Dendritic cell treated with granulocyte-macrophage colony-stimulating factor and Interleukin-4, amounts not matched to agents 40 ng/mL and 50 ng/mL, for 4 days (primary cell): ENCODE results near the gene EXOC6.
"Not testable (repeated sequence)": the region's sequence is repeated elsewhere in the genome, so short reads cannot be mapped to it uniquely, and the experiment has no call there.

Source experiments
- H3K27ac Mint-ChIP-seq: one replicate; pipeline ENCODE4 v1.8.0; 2022; ENCODE audit warnings: mild to moderate bottlenecking, mixed read lengths
- H3K27me3 Mint-ChIP-seq: one replicate; pipeline ENCODE4 v1.8.0; 2022; ENCODE audit warnings: mild to moderate bottlenecking, mixed read lengths
- H3K36me3 Mint-ChIP-seq: one replicate; pipeline ENCODE4 v1.8.0; 2022; ENCODE audit warnings: low read depth, mixed read lengths
- H3K4me1 Mint-ChIP-seq: one replicate; pipeline ENCODE4 v1.8.0; 2022; ENCODE audit warnings: low read depth, mixed read lengths
- H3K4me3 Mint-ChIP-seq: one replicate; pipeline ENCODE4 v1.8.0; 2022; ENCODE audit warnings: mild to moderate bottlenecking, moderate library complexity, mixed read lengths
- H3K9me3 Mint-ChIP-seq: one replicate; pipeline ENCODE4 v1.8.0; 2022; ENCODE audit warnings: mixed read lengths
- intact Hi-C: fragments of 100-400 bp; cut with micrococcal nuclease; formaldehyde crosslinking; loops from one replicate; pipeline ENCODE4 v1.15.0; 2022

EXOC6 gene

DNA sequence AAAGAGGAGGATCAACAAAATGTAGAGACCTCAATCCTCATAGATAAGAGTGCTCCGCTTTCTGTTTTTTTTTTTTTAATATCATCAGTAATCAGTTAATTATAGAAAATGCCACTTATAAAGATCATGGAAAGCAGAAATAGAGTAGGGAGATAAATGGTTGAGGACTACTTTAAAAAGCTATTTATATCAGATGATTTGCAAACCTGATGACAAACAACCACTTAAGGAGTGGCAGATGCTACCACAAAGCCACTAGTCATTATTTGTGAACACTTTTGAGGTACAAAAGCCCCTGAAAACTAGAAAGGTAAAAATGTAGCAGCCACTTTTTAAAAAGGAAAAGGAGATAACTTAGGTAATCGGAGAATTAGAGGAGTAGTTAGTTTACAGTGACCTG is 113.3 kb downstream of the EXOC6 start:
- intact Hi-C loops, result no loop called here
- Mint-ChIP-seq H3K36me3 (peaks cover 24% of the 10 kb centered on the region), H3K4me3 (no peak overlapping the region), H3K4me1 (no peaks in the 10 kb centered on the region), H3K27ac (no peak overlapping the region), H3K9me3 (no peaks in the 10 kb centered on the region), H3K27me3 (no peaks in the 10 kb centered on the region)

DNA sequence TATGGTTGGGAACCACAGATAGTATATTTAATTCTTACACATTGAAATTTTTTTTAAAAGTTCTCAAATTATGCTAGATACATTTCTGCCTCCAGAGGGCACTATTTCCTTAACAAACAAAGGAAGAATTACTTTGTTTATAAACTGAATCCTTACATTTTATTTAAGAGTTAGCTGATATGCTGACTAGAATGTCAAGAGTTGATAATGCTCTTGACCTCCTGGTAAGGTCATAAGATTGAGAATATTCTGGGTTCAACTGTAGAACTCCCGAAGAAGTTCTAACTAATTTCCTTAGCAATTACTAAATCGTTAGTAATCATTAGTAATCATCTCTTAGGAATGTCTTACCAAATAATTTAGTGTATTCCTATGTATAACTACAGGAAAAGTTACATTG is 117.0 kb downstream of the EXOC6 start:
- Mint-ChIP-seq H3K36me3 (peaks cover 7% of the 10 kb centered on the region), H3K9me3 (no peaks in the 10 kb centered on the region), H3K27ac (no peak overlapping the region), H3K4me3 (no peak overlapping the region), H3K4me1 (no peaks in the 10 kb centered on the region), H3K27me3 (no peaks in the 10 kb centered on the region)
- intact Hi-C loops, result no loop called here

DNA sequence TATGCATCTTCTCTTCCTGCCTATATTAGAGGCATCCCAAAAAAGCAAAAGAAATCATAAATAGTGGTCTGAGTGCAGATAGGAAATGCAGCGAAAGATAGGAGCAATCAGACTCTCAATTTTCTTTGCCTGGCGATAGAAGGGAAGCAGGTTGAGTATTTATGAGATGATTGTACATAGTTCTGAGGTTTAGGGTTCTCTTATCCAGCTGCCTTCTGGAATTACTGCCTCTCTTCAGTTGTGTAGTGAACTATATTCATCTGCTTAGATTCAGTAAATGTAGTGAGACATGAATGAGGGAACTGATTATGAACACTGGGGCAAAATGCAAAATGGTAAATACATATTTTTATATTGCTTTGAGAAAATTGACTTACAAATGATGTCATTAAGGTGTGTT is 119.3 kb downstream of the EXOC6 start:
- H3K27ac Mint-ChIP-seq, result no peak overlapping the region
- H3K9me3 Mint-ChIP-seq, result no peaks in the 10 kb centered on the region
- intact Hi-C loops, result no loop called here
- H3K4me3 Mint-ChIP-seq, result no peak overlapping the region
- peaks cover 8% of the 10 kb centered on the region for H3K4me1 Mint-ChIP-seq
- peaks cover 29% of the 10 kb centered on the region for H3K36me3 Mint-ChIP-seq
- no peaks in the 10 kb centered on the region for H3K27me3 Mint-ChIP-seq

DNA sequence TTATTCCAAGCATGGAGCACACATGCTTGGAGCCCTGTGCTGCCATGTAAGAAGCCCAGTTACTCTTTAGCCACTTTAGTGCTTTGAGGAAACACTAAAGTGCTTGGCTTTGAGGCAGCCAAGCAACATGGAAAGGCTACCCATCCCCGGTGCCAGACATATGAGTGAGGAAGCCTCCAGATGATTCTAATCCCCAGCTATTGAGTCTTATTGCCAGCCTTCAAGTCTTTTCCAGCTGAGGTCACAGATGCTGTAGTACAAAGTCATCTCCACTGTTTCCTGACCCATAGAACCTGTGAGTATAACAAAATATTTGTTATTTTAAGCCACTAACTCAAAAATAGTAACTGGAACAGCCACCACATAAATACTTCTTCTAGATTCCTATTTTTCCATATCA is 120.8 kb downstream of the EXOC6 start:
- no peak overlapping the region for H3K27ac Mint-ChIP-seq
- peaks cover 42% of the 10 kb centered on the region for H3K36me3 Mint-ChIP-seq
- H3K27me3 Mint-ChIP-seq, result no peaks in the 10 kb centered on the region
- H3K4me3 Mint-ChIP-seq, result no peak overlapping the region
- intact Hi-C loops, result no loop called here
- H3K9me3 Mint-ChIP-seq, result peaks cover 4% of the 10 kb centered on the region
- peaks cover 8% of the 10 kb centered on the region for H3K4me1 Mint-ChIP-seq

DNA sequence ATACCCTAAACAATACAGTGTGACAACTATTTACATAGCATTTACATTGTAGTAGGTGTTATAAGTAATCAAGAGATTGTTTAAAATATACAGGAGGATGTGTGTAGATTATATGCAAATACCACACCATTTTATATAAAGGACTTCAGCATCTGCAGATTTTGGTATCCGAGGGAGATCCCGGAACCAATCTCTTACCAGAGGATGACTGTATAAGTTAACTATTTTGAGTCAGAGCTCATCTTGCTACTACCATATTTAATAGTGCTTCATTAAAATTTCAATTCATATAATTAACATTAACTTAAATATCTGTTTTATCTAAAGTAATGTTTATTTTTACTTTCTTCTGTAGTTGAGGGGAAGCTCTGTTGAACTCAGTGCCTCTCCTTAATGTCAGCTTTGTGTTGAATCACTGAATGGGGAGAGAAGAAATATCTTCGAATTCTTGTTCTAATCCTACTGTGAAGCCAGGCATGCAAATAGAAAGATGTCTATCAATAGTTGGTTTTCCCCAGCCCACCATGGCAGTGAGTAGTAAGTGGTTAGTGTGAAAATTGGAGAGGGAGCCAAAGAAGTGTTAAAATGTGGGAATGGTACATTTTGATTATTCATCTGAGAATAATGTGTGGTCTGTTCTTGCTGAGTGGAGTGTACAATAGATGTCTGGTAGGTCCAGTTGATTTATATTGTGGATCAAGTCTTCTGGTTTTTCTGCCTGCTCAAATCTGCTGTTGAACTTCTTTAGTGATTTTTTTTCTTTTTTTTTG is 122.2 kb downstream of the EXOC6 start:
- Mint-ChIP-seq H3K9me3 (peaks cover 12% of the 10 kb centered on the region), H3K36me3 (peaks cover 53% of the 10 kb centered on the region), H3K27ac (no peak overlapping the region), H3K27me3 (no peaks in the 10 kb centered on the region), H3K4me3 (no peak overlapping the region), H3K4me1 (peaks cover 8% of the 10 kb centered on the region)
- intact Hi-C loops, result no loop called here

DNA sequence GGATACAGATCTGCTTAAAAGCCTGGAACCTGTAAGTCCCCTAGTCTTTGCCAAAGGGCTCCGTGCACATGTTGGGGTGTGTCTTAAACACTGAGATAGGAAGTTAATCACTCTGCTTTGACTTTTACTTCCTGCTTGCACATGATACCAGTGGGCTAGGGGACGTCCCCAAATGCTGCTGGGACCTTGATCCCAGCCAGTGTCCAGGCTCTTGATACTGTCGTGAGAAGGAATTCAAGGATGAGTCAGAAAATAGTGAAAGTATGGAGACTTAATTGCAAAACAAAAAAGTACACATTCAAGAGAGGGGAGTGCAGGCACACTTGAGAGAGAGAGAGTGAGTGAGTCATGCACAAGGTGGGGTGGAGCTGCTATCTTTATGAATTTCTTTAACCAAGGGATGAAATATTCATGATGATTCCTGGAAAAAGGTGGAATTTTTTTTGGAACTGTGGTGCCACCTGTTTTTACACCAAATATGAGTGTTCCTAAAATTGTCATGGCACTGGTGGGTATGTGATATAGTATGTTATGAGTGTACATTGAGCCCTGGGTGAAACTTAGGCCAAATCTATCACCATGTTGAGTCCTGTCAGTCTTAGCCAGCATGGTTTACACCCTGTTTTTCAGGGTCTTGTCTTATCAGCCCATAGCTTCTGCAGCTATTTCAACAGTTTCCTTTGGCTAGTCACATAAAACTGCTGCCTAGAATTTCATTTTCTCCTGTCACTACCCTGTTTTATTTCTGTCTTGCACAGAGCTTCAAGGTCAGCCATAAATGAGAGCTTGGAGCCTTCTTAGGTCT is 123.9 kb downstream of the EXOC6 start:
- intact Hi-C loops, result no loop called here
- H3K4me3 Mint-ChIP-seq, result no peak overlapping the region
- peaks cover 53% of the 10 kb centered on the region for H3K36me3 Mint-ChIP-seq
- H3K27ac Mint-ChIP-seq, result no peak overlapping the region
- H3K27me3 Mint-ChIP-seq, result no peaks in the 10 kb centered on the region
- H3K4me1 Mint-ChIP-seq, result peaks cover 8% of the 10 kb centered on the region
- peaks cover 12% of the 10 kb centered on the region for H3K9me3 Mint-ChIP-seq

DNA sequence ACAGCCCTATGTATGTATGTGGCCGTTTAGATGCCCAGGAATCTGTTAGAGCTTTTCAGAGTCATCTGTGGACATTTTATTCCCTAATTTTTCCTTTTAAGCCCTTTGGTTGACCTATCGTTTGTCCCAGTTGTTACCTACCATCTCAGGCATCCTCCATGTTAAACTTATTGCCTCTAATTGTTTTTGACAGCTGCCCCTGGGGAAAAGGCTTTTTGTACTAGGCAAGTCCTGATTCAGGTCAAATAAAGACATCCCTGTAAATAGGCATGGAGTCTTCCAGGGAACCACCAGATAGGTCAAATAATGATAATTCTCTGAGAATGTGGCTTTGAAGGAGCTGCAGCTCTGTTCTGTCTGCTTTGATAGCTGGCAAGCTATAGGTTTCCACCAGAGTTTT is 124.6 kb downstream of the EXOC6 start:
- Mint-ChIP-seq H3K4me1 (peaks cover 8% of the 10 kb centered on the region), H3K4me3 (no peak overlapping the region), H3K27me3 (no peaks in the 10 kb centered on the region), H3K27ac (no peak overlapping the region), H3K36me3 (peaks cover 53% of the 10 kb centered on the region), H3K9me3 (peaks cover 12% of the 10 kb centered on the region)
- intact Hi-C loops, result no loop called here

DNA sequence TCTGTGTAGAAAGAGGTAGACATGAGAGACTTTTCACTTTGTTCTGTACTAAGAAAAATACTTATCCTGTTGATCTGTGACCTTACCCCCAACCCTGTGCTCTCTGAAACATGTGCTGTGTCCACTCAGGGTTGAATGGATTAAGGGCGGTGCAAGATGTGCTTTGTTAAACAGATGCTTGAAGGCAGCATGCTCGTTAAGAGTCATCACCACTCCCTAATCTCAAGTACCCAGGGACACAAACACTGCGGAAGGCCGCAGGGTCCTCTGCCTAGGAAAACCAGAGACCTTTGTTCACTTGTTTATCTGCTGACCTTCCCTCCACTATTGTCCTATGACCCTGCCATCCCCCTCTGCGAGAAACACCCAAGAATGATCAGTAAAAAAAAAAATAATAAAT is 128.0 kb downstream of the EXOC6 start:
- H3K36me3 Mint-ChIP-seq, result peaks cover 38% of the 10 kb centered on the region
- intact Hi-C loops, H3K27me3 Mint-ChIP-seq, H3K4me1 Mint-ChIP-seq, H3K27ac Mint-ChIP-seq, H3K4me3 Mint-ChIP-seq: not testable (repeated sequence)
- H3K9me3 Mint-ChIP-seq, result peaks cover 12% of the 10 kb centered on the region

DNA sequence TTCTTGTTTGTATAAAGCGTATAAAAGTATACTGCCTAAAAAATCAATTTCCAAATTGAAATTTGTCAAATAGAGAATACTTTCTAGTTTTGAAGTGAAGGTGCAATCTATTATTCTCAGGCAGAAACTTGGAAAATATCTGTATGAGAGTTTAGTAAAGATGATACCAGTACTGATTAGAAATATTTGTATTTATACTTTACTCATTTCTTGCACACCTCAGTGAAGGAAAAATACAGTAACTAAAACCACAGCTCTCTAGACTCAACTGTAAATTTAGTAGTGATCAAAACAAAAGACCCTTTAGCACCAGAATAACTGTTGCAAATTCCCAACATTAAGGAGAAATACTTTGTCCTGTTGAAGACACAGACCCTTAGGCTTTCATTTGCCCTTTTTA is 140.9 kb downstream of the EXOC6 start:
- Mint-ChIP-seq H3K9me3 (no peaks in the 10 kb centered on the region), H3K36me3 (peaks cover 5% of the 10 kb centered on the region), H3K27me3 (no peaks in the 10 kb centered on the region), H3K27ac (no peak overlapping the region), H3K4me1 (peaks cover 5% of the 10 kb centered on the region), H3K4me3 (no peak overlapping the region)
- intact Hi-C loops, result no loop called here

DNA sequence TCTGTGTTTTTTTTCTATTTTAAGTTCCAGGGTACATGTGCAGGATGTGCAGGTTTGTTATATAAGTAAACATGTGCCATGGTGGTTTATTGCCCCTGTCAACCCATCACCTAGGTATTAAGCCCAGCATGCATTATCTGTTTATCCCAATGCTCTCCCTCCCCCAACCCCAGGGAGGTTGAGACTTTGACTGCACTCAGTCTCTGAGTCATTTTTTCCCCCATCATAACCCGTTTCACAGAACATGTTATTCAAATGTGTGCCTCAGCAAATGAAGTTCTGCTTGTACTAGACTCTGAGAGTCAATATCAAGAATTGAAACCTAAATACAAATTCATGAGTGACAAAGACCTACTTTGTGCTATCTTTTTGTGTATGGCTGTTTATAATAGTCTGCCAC is 142.3 kb downstream of the EXOC6 start:
- H3K27me3 Mint-ChIP-seq, result no peaks in the 10 kb centered on the region
- no peaks in the 10 kb centered on the region for H3K9me3 Mint-ChIP-seq
- peaks cover 5% of the 10 kb centered on the region for H3K4me1 Mint-ChIP-seq
- intact Hi-C loops, result no loop called here
- peaks cover 5% of the 10 kb centered on the region for H3K36me3 Mint-ChIP-seq
- H3K4me3 Mint-ChIP-seq, result no peak overlapping the region
- no peak overlapping the region for H3K27ac Mint-ChIP-seq

DNA sequence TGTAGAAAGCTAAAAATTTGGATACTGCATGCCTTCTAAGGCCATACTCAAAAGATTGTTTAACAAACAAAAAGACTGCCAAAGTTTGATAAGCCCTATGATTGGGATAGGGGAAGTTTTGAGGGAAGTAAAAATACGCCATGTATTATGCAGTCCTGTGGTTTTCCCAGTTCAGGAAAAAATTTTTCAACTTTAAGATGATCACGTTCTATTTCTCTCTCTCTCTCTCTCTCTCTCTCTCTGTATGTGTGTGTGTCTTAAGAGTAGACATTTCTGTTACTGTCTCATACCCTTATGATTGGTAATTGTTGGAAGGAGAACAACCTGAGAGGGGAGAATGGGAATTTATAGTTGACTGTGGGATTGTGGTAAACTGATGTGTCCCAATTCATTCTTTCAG is 143.2 kb downstream of the EXOC6 start:
- Mint-ChIP-seq H3K4me3 (no peak overlapping the region), H3K27ac (no peak overlapping the region), H3K9me3 (no peaks in the 10 kb centered on the region), H3K4me1 (peaks cover 5% of the 10 kb centered on the region), H3K36me3 (peaks cover 5% of the 10 kb centered on the region), H3K27me3 (no peaks in the 10 kb centered on the region)
- intact Hi-C loops, result no loop called here

DNA sequence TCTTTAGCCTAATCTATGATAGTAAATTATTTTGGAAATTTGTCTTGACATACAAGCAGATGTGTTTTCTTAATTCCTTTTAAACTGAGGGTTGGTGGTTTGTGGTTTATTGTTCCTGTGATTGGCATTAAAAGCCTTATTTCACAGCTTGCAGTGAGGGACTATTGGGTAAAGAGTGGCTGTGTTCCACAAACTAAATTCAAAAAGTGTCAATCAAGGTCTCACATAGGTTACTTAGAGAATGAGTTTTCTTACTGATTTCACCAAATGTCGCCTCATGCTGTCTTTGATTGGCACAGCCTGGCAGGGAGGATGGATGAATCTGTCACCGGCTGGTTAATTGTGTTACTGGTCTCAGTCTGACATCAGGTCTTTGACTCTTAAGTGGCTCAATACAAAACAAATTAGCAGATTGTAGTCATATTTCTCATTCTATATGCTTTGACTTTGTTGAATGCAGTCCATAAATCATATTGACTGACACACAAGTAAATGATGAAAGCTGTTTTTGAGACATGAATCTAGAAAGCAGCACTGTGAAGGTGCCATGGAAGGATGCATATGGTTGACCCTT is 145.5 kb downstream of the EXOC6 start:
- Mint-ChIP-seq H3K4me1 (peaks cover 5% of the 10 kb centered on the region), H3K27ac (no peak overlapping the region), H3K9me3 (no peaks in the 10 kb centered on the region), H3K4me3 (no peak overlapping the region), H3K36me3 (no peaks in the 10 kb centered on the region), H3K27me3 (no peaks in the 10 kb centered on the region)
- intact Hi-C loops, result no loop called here

DNA sequence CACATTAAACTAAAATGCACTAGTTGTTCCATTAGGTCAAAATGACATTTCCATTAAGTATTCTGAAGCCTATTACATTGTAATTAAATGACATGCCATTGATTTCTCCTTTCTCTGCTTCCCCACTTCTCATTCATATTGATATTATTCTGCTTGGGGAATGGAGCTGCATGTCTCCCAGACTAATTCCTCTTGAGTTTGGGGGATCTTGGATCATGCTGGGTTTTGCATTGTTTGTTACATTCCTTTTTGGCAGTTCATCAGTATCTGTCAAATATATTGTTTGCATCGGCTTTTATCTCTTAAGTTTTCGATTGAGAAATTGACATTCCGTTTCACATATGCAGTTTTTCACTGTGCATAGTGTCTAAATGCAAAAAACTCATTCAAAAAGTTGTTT is 147.2 kb downstream of the EXOC6 start:
- intact Hi-C loops, result no loop called here
- Mint-ChIP-seq H3K4me3 (no peak overlapping the region), H3K27ac (no peak overlapping the region), H3K9me3 (no peaks in the 10 kb centered on the region), H3K27me3 (no peaks in the 10 kb centered on the region), H3K36me3 (peaks cover 5% of the 10 kb centered on the region), H3K4me1 (peaks cover 3% of the 10 kb centered on the region)

DNA sequence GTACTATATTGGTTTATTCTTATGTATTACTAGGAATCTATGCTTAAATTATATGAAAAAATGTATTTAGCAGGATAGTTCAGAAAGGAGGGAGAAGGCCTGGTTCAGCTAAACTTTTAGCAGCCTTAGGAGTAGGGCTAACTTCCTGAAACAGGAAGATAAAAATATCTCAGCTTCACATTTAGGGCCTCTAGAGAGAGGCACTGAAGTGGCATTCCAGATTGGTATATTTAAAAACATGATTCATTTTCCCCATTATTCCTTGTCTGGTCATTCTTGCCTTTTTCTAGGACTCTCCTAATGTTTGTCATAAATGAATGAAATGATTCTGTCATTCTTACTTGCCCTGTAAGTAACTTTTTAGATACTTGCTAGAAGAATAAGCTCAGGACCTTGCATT is 149.3 kb downstream of the EXOC6 start:
- no peaks in the 10 kb centered on the region for H3K4me1 Mint-ChIP-seq
- H3K27me3 Mint-ChIP-seq, result no peaks in the 10 kb centered on the region
- H3K27ac Mint-ChIP-seq, result no peak overlapping the region
- H3K36me3 Mint-ChIP-seq, result peaks cover 5% of the 10 kb centered on the region
- no peak overlapping the region for H3K4me3 Mint-ChIP-seq
- intact Hi-C loops, result no loop called here
- no peaks in the 10 kb centered on the region for H3K9me3 Mint-ChIP-seq
